ENCODE data around the gene ALOX5.
"Not testable (repeated sequence)": the region's sequence is repeated elsewhere in the genome, so short reads cannot be mapped to it uniquely, and the experiment has no call there.

GRCh38 chr10:45481100-45481499 is 107.1 kb downstream of the ALOX5 start:
- TF ChIP-seq POLR2A (IDR thresholded peaks at IDR 0.05; ENCODE audit: low read length); GATA1 (IDR thresholded peaks at IDR 0.05; ENCODE audit: low read depth, low read length): not testable (repeated sequence)
